ENCODE measurements around the gene RGP1.

Gene RGP1

DNA sequence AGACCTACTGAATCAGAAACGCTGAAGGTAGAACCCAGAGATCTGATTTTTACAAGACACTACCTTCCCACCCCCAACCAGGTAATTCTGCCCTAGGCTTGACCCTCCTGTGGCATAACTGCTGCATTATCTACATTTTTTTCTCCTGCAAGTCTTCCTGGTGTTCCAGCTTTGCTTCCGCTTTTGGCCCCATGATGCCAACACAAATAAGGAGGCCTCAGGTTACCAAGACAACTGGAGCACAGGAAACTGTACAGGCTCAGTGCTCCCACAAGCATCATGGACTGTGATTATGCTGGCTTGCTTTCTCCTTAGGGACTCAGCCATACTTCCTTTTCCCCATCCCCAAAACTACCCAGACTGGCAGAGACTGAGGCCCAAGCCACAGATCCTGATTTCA lies 11.6 kb downstream of the RGP1 start:
- CTCF ChIA-PET = interaction anchor here (0.8 to 3.6 kb wide), 18 partner anchors 9 to 66 kb away, joined by 3 to 12 read pairs (median 4); partner anchors contain the start of genes CREB3 and TLN1
- Histone ChIP-seq H3K27ac (ENCODE audit: insufficient read depth in 1 of 2, low read depth in 1 of 2, low read length in 2 of 2, poor library complexity in 1 of 2, severe bottlenecking in 2 of 2) (peak overlapping the region in 1 of 2 experiments; percentile 65), H3K27me3 (replicated peaks in 2 of 5; ENCODE audit: control insufficient read depth in 4 of 5, insufficient read depth in 5 of 5, low read length in 4 of 5) (no peaks in the 10 kb centered on the region), H3K9me3 (ENCODE audit: control extremely low read depth in 1 of 5, control insufficient read depth in 4 of 5, insufficient read depth in 2 of 5, low read depth in 1 of 5, low read length in 4 of 5) (no peaks in the 10 kb centered on the region), H3K4me3 (ENCODE audit: control insufficient read depth in 1 of 7, extremely low read depth in 1 of 7, insufficient read depth in 4 of 7, low read depth in 2 of 7, low read length in 6 of 7) (peak overlapping the region in 1 of 7 experiments; percentile 37), H3K36me3 (ENCODE audit: control insufficient read depth in 4 of 4, insufficient read depth in 4 of 4, low read length in 3 of 4) (peaks cover 0 to 4% (median 0%) of the 10 kb centered on the region in 4 experiments), H3K4me1 (ENCODE audit: control extremely low read depth in 1 of 4, control insufficient read depth in 4 of 4, insufficient read depth in 4 of 4, low read length in 3 of 4) (peaks cover 29 to 70% (median 43%) of the 10 kb centered on the region in 4 experiments)
- DNase-seq = peak; percentile 35 to 52 (median 38)
- POLR2A ChIA-PET = interaction anchor here (0.6 to 1.0 kb wide), 3 partner anchors 11 to 381 kb away, joined by 3 to 7 read pairs (median 4); partner anchors contain the start of genes GBA2 and RGP1
- WGBS (ENCODE audit: insufficient coverage) = 8% methylated on average over 2 of the region's 2 CpGs

DNA sequence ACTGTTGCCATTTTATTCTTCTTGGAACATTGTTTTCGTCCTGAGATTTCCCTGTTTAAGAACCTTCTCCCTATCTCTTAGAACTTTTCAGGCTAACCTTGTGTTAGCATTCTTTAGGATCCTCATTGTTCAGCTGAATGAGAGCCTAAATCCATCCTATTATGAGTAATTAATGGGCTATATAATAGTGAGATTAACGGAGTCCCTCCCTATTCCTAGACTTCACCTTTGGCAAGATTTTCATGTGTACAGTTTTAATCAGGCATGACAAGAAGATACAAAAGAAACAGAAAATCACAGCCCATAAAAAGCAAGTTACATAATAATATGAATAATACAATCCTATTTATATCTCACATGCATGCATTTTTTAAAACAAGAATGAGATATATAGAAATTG lies 14.1 kb downstream of the RGP1 start:
- POLR2A ChIA-PET = no interaction called here
- CTCF ChIA-PET = interaction anchor here (0.7 to 2.3 kb wide), 6 partner anchors 9 to 63 kb away, joined by 3 to 5 read pairs (median 4); no protein-coding TSS in a partner anchor
- WGBS (ENCODE audit: insufficient coverage) = no CpG with 5 or more reads among the region's 2 CpGs

DNA sequence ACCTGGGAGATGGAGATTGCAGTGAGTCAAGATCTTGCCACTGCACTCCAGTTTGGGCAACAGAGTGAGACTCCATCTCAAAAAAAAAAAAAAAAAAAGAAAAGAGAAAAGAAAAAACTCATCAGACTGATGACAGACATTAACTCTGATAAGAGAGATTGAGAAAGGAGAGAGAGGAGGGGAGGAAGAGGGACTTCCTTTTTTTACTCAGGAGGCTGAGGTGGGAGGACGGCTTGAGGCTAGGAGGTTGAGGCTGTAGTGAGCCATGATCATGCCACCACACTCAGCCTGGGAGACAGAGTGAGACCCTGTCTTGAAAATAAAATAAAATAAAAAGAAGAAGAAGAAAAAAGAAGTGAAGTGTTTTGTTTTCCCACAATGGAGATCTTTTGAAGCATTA lies 14.7 kb downstream of the RGP1 start:
- Histone ChIP-seq H3K4me3 (ENCODE audit: control insufficient read depth in 1 of 7, extremely low read depth in 1 of 7, insufficient read depth in 4 of 7, low read depth in 2 of 7, low read length in 6 of 7) (no peak overlapping the region), H3K36me3 (ENCODE audit: control insufficient read depth in 4 of 4, insufficient read depth in 4 of 4, low read length in 3 of 4) (peaks cover 0 to 4% (median 0%) of the 10 kb centered on the region in 4 experiments), H3K9me3 (ENCODE audit: control extremely low read depth in 1 of 5, control insufficient read depth in 4 of 5, insufficient read depth in 2 of 5, low read depth in 1 of 5, low read length in 4 of 5) (no peaks in the 10 kb centered on the region), H3K27me3 (replicated peaks in 2 of 5; ENCODE audit: control insufficient read depth in 4 of 5, insufficient read depth in 5 of 5, low read length in 4 of 5) (no peaks in the 10 kb centered on the region), H3K27ac (ENCODE audit: insufficient read depth in 1 of 2, low read depth in 1 of 2, low read length in 2 of 2, poor library complexity in 1 of 2, severe bottlenecking in 2 of 2) (no peak overlapping the region), H3K4me1 (ENCODE audit: control extremely low read depth in 1 of 4, control insufficient read depth in 4 of 4, insufficient read depth in 4 of 4, low read length in 3 of 4) (peaks cover 13 to 42% (median 18%) of the 10 kb centered on the region in 4 experiments)
- ChIA-PET CTCF (interaction anchor here (1.5 to 2.3 kb wide), 4 partner anchors 9 to 62 kb away, joined by 3 to 5 read pairs (median 4); no protein-coding TSS in a partner anchor), POLR2A (no interaction called here)
- 86% methylated on average over 1 of the region's 1 CpG for WGBS (ENCODE audit: insufficient coverage)
- DNase-seq = no peak

More for the DNA sequence above, 14.1 kb downstream of the RGP1 start:
- Histone ChIP-seq H3K27ac (ENCODE audit: insufficient read depth in 1 of 2, low read depth in 1 of 2, low read length in 2 of 2, poor library complexity in 1 of 2, severe bottlenecking in 2 of 2) (no peak overlapping the region), H3K4me1 (ENCODE audit: control extremely low read depth in 1 of 4, control insufficient read depth in 4 of 4, insufficient read depth in 4 of 4, low read length in 3 of 4) (peaks cover 19 to 48% (median 24%) of the 10 kb centered on the region in 4 experiments), H3K4me3 (ENCODE audit: control insufficient read depth in 1 of 7, extremely low read depth in 1 of 7, insufficient read depth in 4 of 7, low read depth in 2 of 7, low read length in 6 of 7) (no peak overlapping the region), H3K36me3 (ENCODE audit: control insufficient read depth in 4 of 4, insufficient read depth in 4 of 4, low read length in 3 of 4) (peaks cover 0 to 4% (median 0%) of the 10 kb centered on the region in 4 experiments), H3K27me3 (replicated peaks in 2 of 5; ENCODE audit: control insufficient read depth in 4 of 5, insufficient read depth in 5 of 5, low read length in 4 of 5) (no peaks in the 10 kb centered on the region), H3K9me3 (ENCODE audit: control extremely low read depth in 1 of 5, control insufficient read depth in 4 of 5, insufficient read depth in 2 of 5, low read depth in 1 of 5, low read length in 4 of 5) (no peaks in the 10 kb centered on the region)
- DNase-seq = no peak

DNA sequence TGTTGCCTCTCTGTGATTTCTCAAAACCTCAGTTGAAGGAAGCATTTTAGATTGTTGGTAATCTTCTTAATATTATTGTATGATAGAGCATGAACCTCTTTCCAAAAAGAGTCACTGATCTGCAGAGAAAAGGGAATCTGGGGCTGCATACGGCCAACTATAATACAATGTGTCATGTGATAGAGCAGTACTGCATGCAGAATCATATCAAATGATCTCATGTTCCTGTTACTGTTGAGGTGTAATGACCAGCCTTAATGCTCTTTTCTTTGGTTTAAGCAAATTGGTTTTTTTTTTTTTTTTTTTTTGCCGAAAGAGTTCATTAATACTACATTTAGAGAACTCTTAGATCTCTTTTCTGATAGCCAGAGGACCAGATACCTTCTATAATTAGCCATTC lies 17.9 kb downstream of the RGP1 start:
- Histone ChIP-seq H3K36me3 (ENCODE audit: control insufficient read depth in 4 of 4, insufficient read depth in 4 of 4, low read length in 3 of 4) (peaks cover 0 to under 1% (median 0%) of the 10 kb centered on the region in 4 experiments), H3K27me3 (replicated peaks in 2 of 5; ENCODE audit: control insufficient read depth in 4 of 5, insufficient read depth in 5 of 5, low read length in 4 of 5) (no peaks in the 10 kb centered on the region), H3K4me1 (ENCODE audit: control extremely low read depth in 1 of 4, control insufficient read depth in 4 of 4, insufficient read depth in 4 of 4, low read length in 3 of 4) (peaks cover 0 to 35% (median 2%) of the 10 kb centered on the region in 4 experiments), H3K4me3 (ENCODE audit: control insufficient read depth in 1 of 7, extremely low read depth in 1 of 7, insufficient read depth in 4 of 7, low read depth in 2 of 7, low read length in 6 of 7) (no peak overlapping the region), H3K9me3 (ENCODE audit: control extremely low read depth in 1 of 5, control insufficient read depth in 4 of 5, insufficient read depth in 2 of 5, low read depth in 1 of 5, low read length in 4 of 5) (no peaks in the 10 kb centered on the region), H3K27ac (ENCODE audit: insufficient read depth in 1 of 2, low read depth in 1 of 2, low read length in 2 of 2, poor library complexity in 1 of 2, severe bottlenecking in 2 of 2) (no peak overlapping the region)
- DNase-seq = peak in 1 of 3 donors; percentile 25
- CTCF ChIA-PET = interaction anchor here (1.0 to 1.3 kb wide), 2 partner anchors 31 to 40 kb away, joined by 3 to 4 read pairs; no protein-coding TSS in a partner anchor
- POLR2A ChIA-PET = no interaction called here
- WGBS (ENCODE audit: insufficient coverage) = 43% methylated on average over 1 of the region's 2 CpGs

DNA sequence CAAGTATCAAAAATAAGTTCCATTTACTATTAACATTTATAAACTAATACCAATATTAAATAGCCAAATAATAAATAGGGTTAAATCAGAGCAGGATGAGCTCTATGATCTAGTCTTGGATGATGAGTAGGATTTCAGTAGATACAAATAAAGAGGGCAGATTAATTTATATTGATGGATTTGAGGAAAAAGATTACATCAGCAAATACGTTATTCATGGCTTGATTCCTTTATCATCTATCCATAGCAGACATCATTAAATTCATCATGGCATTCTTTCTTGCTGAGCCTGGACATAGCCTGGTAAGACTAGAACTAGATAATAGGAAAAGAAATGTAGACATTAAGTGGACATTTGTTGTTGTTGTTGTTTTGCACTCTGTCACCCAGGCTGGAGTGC lies 18.4 kb downstream of the RGP1 start:
- Histone ChIP-seq H3K27me3 (replicated peaks in 2 of 5; ENCODE audit: control insufficient read depth in 4 of 5, insufficient read depth in 5 of 5, low read length in 4 of 5) (no peaks in the 10 kb centered on the region), H3K27ac (ENCODE audit: insufficient read depth in 1 of 2, low read depth in 1 of 2, low read length in 2 of 2, poor library complexity in 1 of 2, severe bottlenecking in 2 of 2) (no peak overlapping the region), H3K4me1 (ENCODE audit: control extremely low read depth in 1 of 4, control insufficient read depth in 4 of 4, insufficient read depth in 4 of 4, low read length in 3 of 4) (peaks cover 0 to 31% (median 2%) of the 10 kb centered on the region in 4 experiments), H3K9me3 (ENCODE audit: control extremely low read depth in 1 of 5, control insufficient read depth in 4 of 5, insufficient read depth in 2 of 5, low read depth in 1 of 5, low read length in 4 of 5) (no peaks in the 10 kb centered on the region), H3K36me3 (ENCODE audit: control insufficient read depth in 4 of 4, insufficient read depth in 4 of 4, low read length in 3 of 4) (peaks cover 0 to 3% (median 0%) of the 10 kb centered on the region in 4 experiments), H3K4me3 (ENCODE audit: control insufficient read depth in 1 of 7, extremely low read depth in 1 of 7, insufficient read depth in 4 of 7, low read depth in 2 of 7, low read length in 6 of 7) (no peak overlapping the region)
- ChIA-PET POLR2A (no interaction called here), CTCF (interaction anchor here (1.0 to 7.7 kb wide), 3 partner anchors 13 to 40 kb away, joined by 3 to 41 read pairs (median 4); partner anchors contain the start of gene MSMP)
- DNase-seq = no peak
- no CpG with 5 or more reads among the region's 1 CpG for WGBS (ENCODE audit: insufficient coverage)

DNA sequence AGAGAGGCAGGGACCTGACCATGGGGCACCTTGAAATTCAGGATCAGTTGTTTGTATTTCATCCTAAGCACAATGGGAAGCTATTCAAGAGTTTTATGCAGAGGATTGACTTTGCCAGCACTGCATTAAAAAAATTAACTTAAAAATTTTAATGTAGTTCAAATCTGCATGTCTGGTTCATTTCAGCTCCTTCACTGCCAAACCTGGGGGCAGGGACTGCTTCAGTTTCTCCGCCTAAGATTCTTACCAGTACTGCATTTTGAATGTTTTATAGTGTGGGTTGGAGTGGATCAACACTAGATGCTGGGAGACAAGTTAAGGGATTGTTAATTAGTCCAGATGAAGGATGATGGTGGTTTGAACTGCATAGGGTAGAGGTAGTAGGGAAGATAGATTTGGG lies 20.7 kb downstream of the RGP1 start:
- no peak for DNase-seq
- ChIA-PET CTCF (interaction anchor here (1.1 to 7.7 kb wide), 8 partner anchors 9 to 41 kb away, joined by 3 to 41 read pairs (median 6); partner anchors contain the start of gene MSMP), POLR2A (no interaction called here)
- Histone ChIP-seq H3K4me1 (ENCODE audit: control extremely low read depth in 1 of 4, control insufficient read depth in 4 of 4, insufficient read depth in 4 of 4, low read length in 3 of 4) (peaks cover under 1 to 24% (median 3%) of the 10 kb centered on the region in 4 experiments), H3K27ac (ENCODE audit: insufficient read depth in 1 of 2, low read depth in 1 of 2, low read length in 2 of 2, poor library complexity in 1 of 2, severe bottlenecking in 2 of 2) (no peak overlapping the region), H3K27me3 (replicated peaks in 2 of 5; ENCODE audit: control insufficient read depth in 4 of 5, insufficient read depth in 5 of 5, low read length in 4 of 5) (no peaks in the 10 kb centered on the region), H3K36me3 (ENCODE audit: control insufficient read depth in 4 of 4, insufficient read depth in 4 of 4, low read length in 3 of 4) (peaks cover 0 to 3% (median 0%) of the 10 kb centered on the region in 4 experiments), H3K4me3 (ENCODE audit: control insufficient read depth in 1 of 7, extremely low read depth in 1 of 7, insufficient read depth in 4 of 7, low read depth in 2 of 7, low read length in 6 of 7) (no peak overlapping the region), H3K9me3 (ENCODE audit: control extremely low read depth in 1 of 5, control insufficient read depth in 4 of 5, insufficient read depth in 2 of 5, low read depth in 1 of 5, low read length in 4 of 5) (no peaks in the 10 kb centered on the region)
- WGBS (ENCODE audit: insufficient coverage) = 100% methylated on average over 1 of the region's 1 CpG

DNA sequence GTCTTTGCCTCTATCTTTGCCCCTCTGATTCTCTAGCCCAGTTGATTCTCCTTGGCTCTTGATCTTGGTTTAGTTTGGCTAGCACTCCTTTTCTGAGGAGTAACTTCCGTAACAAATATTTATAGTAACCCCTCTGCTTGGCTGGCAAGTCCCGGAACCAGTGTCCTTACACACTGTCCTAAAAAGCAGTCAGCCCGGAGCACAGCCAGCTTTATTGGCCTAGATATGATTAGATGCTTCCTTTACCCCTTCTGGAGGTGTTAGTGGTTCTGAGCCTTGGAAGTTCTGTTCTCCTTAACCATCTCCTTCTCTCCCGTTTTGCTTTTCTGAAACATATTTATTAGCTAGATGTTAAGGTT lies 22.0 kb downstream of the RGP1 start:
- peaks cover 0 to 3% (median 0%) of the 10 kb centered on the region in 4 experiments for H3K36me3 ChIP-seq (ENCODE audit: control insufficient read depth in 4 of 4, insufficient read depth in 4 of 4, low read length in 3 of 4)
- peaks cover 11 to 37% (median 15%) of the 10 kb centered on the region in 4 experiments for H3K4me1 ChIP-seq (ENCODE audit: control extremely low read depth in 1 of 4, control insufficient read depth in 4 of 4, insufficient read depth in 4 of 4, low read length in 3 of 4)
- H3K4me3 ChIP-seq (ENCODE audit: control insufficient read depth in 1 of 7, extremely low read depth in 1 of 7, insufficient read depth in 4 of 7, low read depth in 2 of 7, low read length in 6 of 7) = peak overlapping the region in 1 of 7 experiments; percentile 17
- WGBS (ENCODE audit: insufficient coverage) = 71% methylated on average over 1 of the region's 4 CpGs
- no peaks in the 10 kb centered on the region for H3K9me3 ChIP-seq (ENCODE audit: control extremely low read depth in 1 of 5, control insufficient read depth in 4 of 5, insufficient read depth in 2 of 5, low read depth in 1 of 5, low read length in 4 of 5)
- DNase-seq = no peak
- CTCF ChIA-PET = interaction anchor here (0.8 to 7.7 kb wide), 14 partner anchors 8 to 111 kb away, joined by 3 to 41 read pairs (median 4); partner anchors contain the start of genes MSMP and SPAG8
- POLR2A ChIA-PET = interaction anchor here (0.7 kb wide), 1 partner anchor 13 kb away, joined by 4 read pairs; no protein-coding TSS in a partner anchor
- H3K27me3 ChIP-seq (replicated peaks in 2 of 5; ENCODE audit: control insufficient read depth in 4 of 5, insufficient read depth in 5 of 5, low read length in 4 of 5) = no peaks in the 10 kb centered on the region
- H3K27ac ChIP-seq (ENCODE audit: insufficient read depth in 1 of 2, low read depth in 1 of 2, low read length in 2 of 2, poor library complexity in 1 of 2, severe bottlenecking in 2 of 2) = peak overlapping the region in 1 of 2 experiments; percentile 50

Data from common myeloid progenitor, CD34-positive (primary cell).